ENCODE measurements around the gene DNAH17. TPM values are rescaled to one million over a fixed set of nuclear protein-coding genes. Genes with fewer than 3 reads are reported as not detected.
A peak's percentile ranks its signal among the peaks of the same experiment; 100 is the strongest.

DNAH17 gene
- total and polyA plus RNA-seq, 2 of the 8 experiments (the other 6 are each of a cell fraction or from before 2014, with no cell fraction given): 0.14 to 0.67 TPM

GRCh38 chr17:78411241-78411857 lies 165.8 kb downstream of the DNAH17 start:
- POLR2A ChIA-PET (ENCODE audit: partially characterized antibody): interaction anchor here (1.1 to 2.3 kb wide), 3 partner anchors 10 to 31 kb away, joined by 3 to 5 read pairs (median 3); no protein-coding TSS in a partner anchor
- H3K36me3 ChIP-seq (ENCODE audit: control insufficient read depth in 2 of 4, insufficient read depth in 4 of 4, low read length in 3 of 4): peaks cover 0 to 13% (median 6%) of the 10 kb centered on the region in 4 experiments; a peak in 3 of 8 replicates
- H3K9ac ChIP-seq (replicated peaks in 1 of 4; ENCODE audit: extremely low read depth in 1 of 4, low read depth in 3 of 4, low read length in 3 of 4): no peak overlapping the region

More at GRCh38 chr17:78411241-78411857, 165.8 kb downstream of the DNAH17 start:
- FAIRE-seq (no peak), DNase-seq (ENCODE audit: low read depth in 1 of 2, low spot score in 2 of 2) (no peak)
- H3K23ac ChIP-seq (ENCODE audit: insufficient read length): no peak overlapping the region
- H2BK15ac ChIP-seq (ENCODE audit: low read length): no peak overlapping the region
- H4K5ac ChIP-seq (ENCODE audit: insufficient read length, low read depth, low read length): no peak overlapping the region
- H3K9me3 ChIP-seq (ENCODE audit: insufficient read depth in 2 of 2, low read depth in 1 of 2, low read length in 1 of 2): no peaks in the 10 kb centered on the region
- H2BK20ac ChIP-seq (ENCODE audit: low read length): no peak overlapping the region
- H3K14ac ChIP-seq (ENCODE audit: insufficient read length): no peak overlapping the region
- no peak overlapping the region for H2AFZ ChIP-seq (ENCODE audit: low read length)
- peaks cover 41 to 62% of the 10 kb centered on the region in 2 experiments for H4K20me1 ChIP-seq (replicated peaks in 1 of 2; ENCODE audit: control insufficient read depth in 1 of 2, insufficient read depth in 2 of 2, low read length in 2 of 2)
- H2BK5ac ChIP-seq (ENCODE audit: low read depth, low read length): no peak overlapping the region; the same call in 1 of the 2 replicates
- H3K4me3 ChIP-seq (ENCODE audit: extremely low read depth in 1 of 4, insufficient read depth in 2 of 4, low read depth in 3 of 4, low read length in 4 of 4): no peak overlapping the region
- WGBS, 2 experiments (ENCODE audit: extremely low coverage in 1 of 2, insufficient coverage in 1 of 2, insufficient read length in 1 of 2, insufficient replicate concordance in 2 of 2, low coverage in 1 of 2, low lambda C conversion rate in 2 of 2, missing lambda C conversion rate in 1 of 2): 93% methylated on average over 17 of the region's 17 CpGs; no CpG with 5 or more reads in 1 of the 2 experiments
- no peak overlapping the region for H3K4me2 ChIP-seq (ENCODE audit: insufficient read depth in 1 of 2, low read depth in 2 of 2, low read length in 2 of 2)
- peaks cover 3 to 80% of the 10 kb centered on the region in 2 experiments; a peak in 3 of 4 replicates for H3K79me2 ChIP-seq (ENCODE audit: control insufficient read depth in 1 of 2, insufficient read depth in 2 of 2, low read length in 2 of 2)
- H3K79me1 ChIP-seq (ENCODE audit: low read depth, low read length): peaks cover 31% of the 10 kb centered on the region
- H3K4me1 ChIP-seq (replicated peaks in 1 of 4; ENCODE audit: control insufficient read depth in 3 of 4, insufficient read depth in 4 of 4, low read length in 3 of 4): peaks cover 0 to 23% (median 11%) of the 10 kb centered on the region in 4 experiments; a peak in 5 of 7 replicates
- no peak overlapping the region for H2AK5ac ChIP-seq (ENCODE audit: low read depth, low read length)
- H3K27me3 ChIP-seq (replicated peaks in 1 of 4; ENCODE audit: control insufficient read depth in 3 of 4, extremely low read depth in 1 of 4, insufficient read depth in 3 of 4, low read length in 3 of 4): no peaks in the 10 kb centered on the region
- no peak overlapping the region for H2BK12ac ChIP-seq (ENCODE audit: low read depth, low read length)
- no peak overlapping the region for H3K4ac ChIP-seq (replicated peaks; ENCODE audit: insufficient read length, low read depth, low read length)
- H4K8ac ChIP-seq (ENCODE audit: extremely low read depth, insufficient read depth, low read length): peak overlapping the region; percentile 81; the same call in 1 of the 2 replicates
- TF ChIP-seq CREB1 (IDR thresholded peaks at IDR 0.05) (no peak), TBP (IDR thresholded peaks at IDR 0.05; ENCODE audit: low read depth, low read length) (no peak), GTF2F1 (IDR thresholded peaks at IDR 0.05; ENCODE audit: borderline replicate concordance, low read depth, low read length) (no peak), FOSL1 (IDR thresholded peaks at IDR 0.05; ENCODE audit: insufficient read depth, low read depth, low read length) (no peak), TCF12 (IDR thresholded peaks at IDR 0.05; ENCODE audit: low read depth, low read length) (no peak), EZH2 (IDR thresholded peaks at IDR 0.05; ENCODE audit: low read depth, low read length, severe bottlenecking) (no peak), SP4 (IDR thresholded peaks at IDR 0.05; ENCODE audit: low read length) (no peak)
- CTCF ChIA-PET (ENCODE audit: partially characterized antibody): interaction anchor here (0.9 to 2.7 kb wide), 14 partner anchors 15 to 163 kb away, joined by 3 to 18 read pairs (median 5); no protein-coding TSS in a partner anchor
- H3K23me2 ChIP-seq (ENCODE audit: low read depth, low read length): no peaks in the 10 kb centered on the region
- no peak overlapping the region for H3K56ac ChIP-seq (replicated peaks; ENCODE audit: insufficient read length, low read depth, low read length)
- H4K91ac ChIP-seq (replicated peaks; ENCODE audit: insufficient read length, low read length): no peak overlapping the region
- no peak overlapping the region for H3K27ac ChIP-seq (ENCODE audit: low read depth, low read length)
- no peak overlapping the region for H2BK120ac ChIP-seq (replicated peaks; ENCODE audit: low read depth, low read length)
- H3K18ac ChIP-seq (ENCODE audit: extremely low read depth, low read length): no peak overlapping the region; the same call in 1 of the 2 replicates
